ENCODE results near the gene CEP41.

Gene CEP41

DNA sequence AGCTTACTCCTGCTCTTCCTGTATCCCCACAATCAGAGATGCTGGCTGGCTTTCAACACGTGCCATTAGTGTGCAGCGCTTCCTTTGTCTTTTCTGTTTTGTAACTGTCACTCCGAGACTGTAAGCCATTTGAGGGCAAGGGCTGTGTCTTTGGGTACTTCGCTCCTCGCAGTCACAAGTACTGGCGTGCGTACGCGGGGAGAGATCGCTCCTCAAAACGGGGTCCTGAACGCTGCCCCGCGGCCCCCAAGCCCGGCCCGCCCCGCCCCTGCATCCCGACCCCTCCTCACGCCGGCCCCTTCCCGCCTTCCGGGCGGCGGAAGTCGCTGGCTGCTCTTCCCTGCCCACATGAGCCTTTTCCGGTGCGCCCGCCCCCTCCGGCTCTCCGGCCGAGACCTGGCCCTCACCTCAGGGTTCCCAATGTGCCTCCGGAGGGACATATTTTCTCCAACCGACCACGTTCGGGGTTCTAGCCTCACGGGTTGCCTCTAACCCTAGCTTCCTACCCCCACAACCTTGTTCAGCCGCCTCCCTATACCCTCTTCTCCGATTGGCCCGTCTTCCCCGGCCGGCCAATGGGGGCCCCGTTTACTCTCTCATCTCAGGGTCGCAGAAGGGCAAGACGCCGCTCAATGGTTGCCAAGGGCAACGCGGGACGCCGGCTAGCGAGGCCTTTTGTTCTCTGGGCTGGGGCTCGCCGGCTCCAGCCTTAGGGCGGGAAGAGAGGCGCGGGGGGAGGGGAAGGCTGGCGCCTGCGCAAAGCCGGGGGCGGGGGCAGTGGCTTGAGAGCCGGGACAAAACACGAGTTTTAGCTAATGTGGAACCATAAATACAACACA, at the start of gene CEP41:
CEP41 (minus strand) TSS at position 490 of the 839 bp plus-strand sequence; CDS start at position 440, 50 bp downstream.
- DNase-seq (ENCODE audit: low read depth in 3 of 3, low spot score in 1 of 3) = peak; percentile 71 to 88 (median 78)

DNA sequence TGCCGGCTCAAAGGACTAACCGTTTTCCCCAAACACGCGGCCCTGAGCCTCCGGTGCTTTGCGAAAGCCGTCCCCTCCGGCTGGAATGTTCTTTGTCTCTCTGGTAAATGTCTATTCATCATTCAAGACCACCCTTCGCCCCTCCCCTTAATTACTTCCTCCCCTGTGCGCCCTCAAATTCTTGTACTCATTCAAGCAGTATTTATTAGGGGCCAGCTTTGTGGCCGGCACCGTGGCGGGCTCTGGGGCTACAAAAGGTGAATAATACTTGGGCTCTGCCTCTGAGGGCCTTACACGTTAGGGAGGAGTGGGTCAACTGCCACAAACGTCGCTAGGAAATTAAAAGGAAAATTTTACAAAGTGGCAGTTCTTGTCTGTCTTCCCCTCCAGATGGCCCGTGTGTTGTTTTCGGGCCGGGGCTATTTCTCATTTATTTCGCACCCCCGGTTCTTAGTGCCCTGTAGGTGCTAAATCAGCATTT, 49.5 kb upstream of the CEP41 start:
- no peak for DNase-seq (ENCODE audit: low read depth in 3 of 3, low spot score in 1 of 3)

DNA sequence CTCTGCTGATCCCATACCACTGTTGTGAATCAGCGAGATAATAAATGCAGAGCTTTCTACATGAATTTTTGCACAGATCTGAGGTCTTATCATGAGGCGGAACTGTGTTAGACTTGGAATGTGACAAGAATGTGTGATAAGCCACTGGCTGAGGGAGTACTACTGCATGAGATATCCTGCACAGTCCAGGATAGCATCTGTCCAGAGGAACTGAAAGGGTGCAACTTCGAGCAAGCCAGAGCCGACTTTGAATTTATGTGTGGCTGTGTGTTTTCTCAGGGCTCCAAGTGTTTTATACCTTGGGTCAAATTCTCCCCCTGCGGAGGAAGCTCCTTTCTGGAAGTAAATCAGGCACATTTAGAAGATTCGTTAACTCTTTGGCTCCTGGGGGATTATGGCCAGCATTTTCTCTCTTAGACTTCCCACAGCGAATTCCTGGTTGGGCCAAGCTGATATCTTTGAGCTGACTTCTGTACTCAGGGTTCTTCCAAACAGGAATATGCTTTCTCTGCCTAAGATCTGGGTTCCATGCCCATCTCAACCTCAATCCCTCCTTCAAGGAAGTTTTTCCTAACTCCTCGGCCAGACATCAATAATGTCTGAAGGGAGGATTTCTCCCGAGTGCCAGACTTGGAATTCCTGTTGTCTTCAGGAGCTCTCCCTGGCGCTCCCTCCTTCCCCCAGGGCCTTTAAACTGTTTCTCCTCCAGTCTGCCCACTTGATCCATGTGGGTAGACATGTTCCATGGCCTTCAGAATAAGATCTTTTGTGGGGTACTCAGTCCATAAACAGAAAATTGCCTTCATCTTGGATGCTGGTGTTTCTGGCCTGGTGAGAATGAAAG, 48.5 kb upstream of the CEP41 start:
- no peak for DNase-seq (ENCODE audit: low read depth in 3 of 3, low spot score in 1 of 3)

DNA sequence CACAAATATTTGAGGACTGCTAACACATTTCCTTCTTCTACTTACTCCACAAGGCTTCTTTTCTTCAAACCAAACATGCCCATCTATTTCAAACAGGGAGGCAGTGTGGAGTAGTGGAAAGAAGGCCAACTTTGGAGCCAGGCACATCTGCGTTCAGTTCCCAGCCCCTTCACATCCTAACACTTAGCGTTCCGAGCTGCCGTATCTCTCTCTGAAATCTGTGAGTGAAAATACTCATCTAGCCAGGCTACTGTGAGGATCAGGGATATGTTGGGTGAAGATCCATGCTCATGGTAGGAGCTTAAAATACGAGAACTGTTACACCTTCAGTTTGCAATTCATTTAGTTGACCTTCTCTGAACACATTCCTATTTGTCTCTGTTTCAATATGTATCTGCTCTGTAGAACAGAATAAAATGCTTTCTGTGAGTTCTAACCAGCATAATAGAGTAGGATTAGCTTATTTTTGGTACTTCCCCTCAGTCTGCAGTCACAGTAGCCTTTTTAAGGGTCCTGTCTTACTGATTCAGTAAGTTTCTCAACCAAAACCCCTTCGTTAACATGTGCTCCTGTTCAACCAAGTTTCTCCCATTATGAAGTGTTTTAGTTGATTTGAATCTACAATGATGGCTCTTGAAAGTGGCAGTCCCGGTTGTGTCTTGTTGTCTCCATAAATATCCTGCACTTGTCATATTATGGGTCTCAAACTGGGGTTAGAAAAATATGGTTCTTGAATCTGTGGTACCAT, 47.8 kb upstream of the CEP41 start:
- DNase-seq (ENCODE audit: low read depth in 3 of 3, low spot score in 1 of 3) = no peak

DNA sequence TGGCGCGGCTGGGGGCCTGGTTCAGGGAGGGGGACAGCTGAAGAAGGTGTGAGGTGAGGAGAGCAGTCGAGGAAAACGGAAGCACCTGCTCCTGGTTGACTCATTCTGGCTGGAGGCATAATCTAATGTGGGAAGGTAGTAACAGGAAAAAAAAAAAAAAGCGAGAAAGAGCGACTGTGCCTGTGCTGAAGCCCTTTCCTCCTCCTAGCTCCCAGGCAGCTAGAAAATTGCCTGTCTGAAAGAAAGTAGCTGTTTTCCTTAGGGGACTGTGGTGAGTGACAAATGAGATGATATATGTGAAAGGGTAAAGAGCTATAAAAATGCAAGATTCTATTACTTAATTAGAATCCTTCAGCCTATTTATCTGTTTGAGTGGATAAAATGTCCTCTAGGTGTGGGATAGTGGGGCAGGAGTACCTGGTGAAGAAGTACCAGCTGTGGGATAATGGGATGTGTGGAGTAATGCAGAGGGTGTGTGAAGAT, 46.2 kb upstream of the CEP41 start:
- no peak for DNase-seq (ENCODE audit: low read depth in 3 of 3, low spot score in 1 of 3)

GRCh38 chr7:130486114-130486953, 45.5 kb upstream of the CEP41 start:
- DNase-seq (ENCODE audit: low read depth in 3 of 3, low spot score in 1 of 3) = peak in 2 of 3 donors; percentile 14 to 35

DNA sequence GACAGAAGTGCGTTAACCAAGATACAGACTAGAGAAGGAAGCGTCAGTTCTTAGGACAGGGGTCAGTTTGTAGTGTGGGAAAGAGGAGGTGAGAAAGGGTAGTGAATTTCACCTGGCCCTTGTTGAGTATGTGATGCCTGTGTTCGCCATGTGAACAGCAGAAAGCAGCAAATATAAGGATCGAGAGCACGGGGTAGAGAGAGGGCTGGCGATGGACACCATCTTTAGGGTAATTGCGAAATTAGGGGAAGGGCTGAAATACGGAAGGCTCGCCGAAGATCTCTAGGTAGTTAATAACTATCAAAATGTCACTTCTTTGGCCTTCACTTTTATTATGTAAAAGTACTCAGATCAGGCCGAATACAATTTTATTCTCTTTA, 44.9 kb upstream of the CEP41 start:
- no peak for DNase-seq (ENCODE audit: low read depth in 3 of 3, low spot score in 1 of 3)

DNA sequence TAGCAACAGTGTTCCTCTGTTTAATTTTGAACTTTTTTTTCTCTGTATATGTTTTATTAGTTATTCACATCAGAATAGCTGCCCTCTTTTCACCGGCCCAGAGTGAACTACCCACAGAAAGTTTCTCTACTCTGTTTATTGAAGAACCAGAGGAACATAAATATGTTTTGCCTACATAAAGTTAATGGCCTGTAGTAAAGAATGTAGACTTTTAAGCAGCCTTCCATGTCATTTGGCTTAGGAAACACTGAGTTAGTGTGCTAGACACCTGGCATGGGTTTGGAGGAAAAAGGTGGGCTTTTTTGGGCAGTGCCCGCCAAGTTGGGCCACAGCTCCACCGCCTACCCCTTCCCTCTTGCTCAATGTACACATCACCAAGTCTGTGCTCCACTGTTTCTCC, 42.2 kb upstream of the CEP41 start:
- DNase-seq (ENCODE audit: low read depth in 3 of 3, low spot score in 1 of 3) = no peak

GRCh38 chr7:130481898-130482297, 41.1 kb upstream of the CEP41 start:
- DNase-seq (ENCODE audit: low read depth in 3 of 3, low spot score in 1 of 3) = no peak

DNA sequence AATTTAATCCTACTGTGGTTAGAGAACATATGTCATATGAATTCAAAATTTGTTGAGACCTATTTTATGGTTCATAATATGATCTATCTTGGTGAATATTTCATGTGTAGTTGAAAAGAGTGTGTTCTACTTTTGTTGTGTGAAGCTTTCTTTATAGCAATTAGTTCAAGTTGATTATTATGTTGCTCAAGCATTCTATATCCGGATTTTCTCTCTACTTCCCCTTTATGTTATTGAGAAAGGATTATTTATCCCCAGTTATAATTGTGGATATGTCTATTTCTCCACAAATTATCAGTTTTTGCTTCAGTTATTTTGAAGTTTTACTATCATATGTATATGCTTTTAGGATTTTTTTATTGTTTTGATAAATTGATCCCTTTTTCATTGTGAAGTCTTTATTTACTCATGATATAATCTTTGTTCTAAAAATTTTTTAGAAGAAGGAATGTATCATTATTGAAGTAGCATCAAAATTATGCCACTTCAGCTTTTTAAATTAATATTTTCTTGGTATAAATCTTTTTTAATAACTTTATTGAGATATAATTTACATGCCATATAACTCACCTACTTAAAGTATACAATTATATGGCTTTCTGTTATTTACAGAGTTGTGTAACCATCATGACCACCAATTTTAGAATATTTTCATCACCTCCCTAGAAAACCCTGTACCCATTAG, 39.0 kb upstream of the CEP41 start:
- no peak for DNase-seq (ENCODE audit: low read depth in 3 of 3, low spot score in 1 of 3)

GRCh38 chr7:130478991-130479390, 38.2 kb upstream of the CEP41 start:
- no peak for DNase-seq (ENCODE audit: low read depth in 3 of 3, low spot score in 1 of 3)

DNA sequence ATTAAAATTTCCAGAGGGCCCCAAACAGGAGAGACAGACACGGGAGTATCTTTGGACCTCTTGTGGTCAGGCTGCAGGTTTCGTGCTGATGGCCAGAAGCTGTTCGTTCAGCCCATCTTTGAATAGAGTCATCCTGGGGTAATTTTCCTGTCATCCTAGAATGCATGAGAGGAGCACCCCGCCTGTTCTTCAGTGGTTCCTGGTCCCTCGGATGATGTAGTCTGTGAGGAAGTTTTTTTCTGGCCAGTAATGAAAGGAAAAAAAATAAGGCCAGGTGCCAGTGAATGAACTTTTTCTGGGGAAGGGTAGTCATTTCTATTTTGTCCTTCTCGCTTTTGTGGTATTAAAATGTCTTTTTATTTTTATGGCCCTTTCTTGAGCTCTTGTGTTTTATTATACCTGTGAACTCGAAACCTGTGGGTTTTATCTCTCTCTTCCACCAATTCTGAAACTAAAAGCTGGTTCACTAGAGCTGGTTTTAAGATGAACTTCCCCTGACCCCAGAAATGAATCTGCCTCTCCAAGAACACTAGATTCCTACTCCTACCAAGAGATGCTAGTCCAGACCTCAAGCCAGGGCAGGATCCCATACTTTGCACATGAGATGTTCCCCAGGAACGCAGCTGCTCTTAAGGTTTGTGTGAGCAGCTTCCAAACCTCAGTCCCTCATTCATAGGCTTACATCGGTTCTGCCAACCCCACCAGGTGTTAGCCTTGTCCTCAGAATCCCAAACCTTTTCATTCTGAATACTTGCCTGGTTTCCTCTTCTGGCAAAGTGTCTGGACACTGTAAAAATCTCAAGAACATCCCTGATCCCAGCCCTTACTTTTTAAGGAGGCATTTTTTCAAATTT, 35.7 kb upstream of the CEP41 start:
- no peak for DNase-seq (ENCODE audit: low read depth in 3 of 3, low spot score in 1 of 3)

DNA sequence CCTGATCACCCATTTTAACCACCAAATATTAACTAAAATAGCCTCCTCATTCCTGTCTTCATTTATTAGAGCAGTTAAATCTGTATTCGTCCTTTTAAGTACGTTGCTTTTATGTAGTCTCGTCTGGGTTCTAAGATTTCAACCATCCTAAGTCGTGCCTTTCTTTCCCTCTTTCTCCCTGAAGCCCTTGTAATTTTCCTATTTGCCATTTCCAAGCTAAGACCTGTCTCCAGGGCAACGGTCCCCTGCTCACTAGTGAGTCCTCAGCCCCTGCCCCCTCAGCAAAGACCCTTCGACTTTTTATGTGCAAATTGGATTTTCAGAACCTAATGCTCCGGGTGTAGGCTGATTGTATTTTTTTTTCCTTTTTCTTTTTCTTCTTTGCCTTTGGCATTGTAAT, 35.0 kb upstream of the CEP41 start:
- no peak for DNase-seq (ENCODE audit: low read depth in 3 of 3, low spot score in 1 of 3)

- no peak for DNase-seq (ENCODE audit: low read depth in 3 of 3, low spot score in 1 of 3)
Observed at GRCh38 chr7:130473876-130474275, 33.1 kb upstream of the CEP41 start.

- no peak for DNase-seq (ENCODE audit: low read depth in 3 of 3, low spot score in 1 of 3)
Observed at GRCh38 chr7:130473289-130473688, 32.5 kb upstream of the CEP41 start.

DNA sequence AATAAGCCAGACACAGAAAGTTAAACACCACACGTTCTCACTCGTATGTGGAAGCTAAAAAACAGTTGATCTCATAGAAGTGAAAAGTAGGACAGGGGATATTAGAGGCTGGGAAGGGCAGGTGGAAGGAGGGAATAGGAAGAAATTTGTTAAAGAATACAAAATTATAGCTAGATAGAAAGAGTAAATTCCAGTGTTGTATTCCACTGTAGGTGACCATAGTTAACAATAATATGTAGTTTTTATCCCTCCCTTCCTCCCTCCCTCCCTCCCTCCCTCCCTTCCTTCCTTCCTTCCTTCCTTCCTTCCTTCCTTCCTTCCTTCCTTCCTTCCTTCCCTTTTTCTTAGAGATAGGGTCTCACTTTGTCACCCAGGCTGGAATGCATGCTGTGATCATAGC, 31.2 kb upstream of the CEP41 start:
- no peak for DNase-seq (ENCODE audit: low read depth in 3 of 3, low spot score in 1 of 3)

DNA sequence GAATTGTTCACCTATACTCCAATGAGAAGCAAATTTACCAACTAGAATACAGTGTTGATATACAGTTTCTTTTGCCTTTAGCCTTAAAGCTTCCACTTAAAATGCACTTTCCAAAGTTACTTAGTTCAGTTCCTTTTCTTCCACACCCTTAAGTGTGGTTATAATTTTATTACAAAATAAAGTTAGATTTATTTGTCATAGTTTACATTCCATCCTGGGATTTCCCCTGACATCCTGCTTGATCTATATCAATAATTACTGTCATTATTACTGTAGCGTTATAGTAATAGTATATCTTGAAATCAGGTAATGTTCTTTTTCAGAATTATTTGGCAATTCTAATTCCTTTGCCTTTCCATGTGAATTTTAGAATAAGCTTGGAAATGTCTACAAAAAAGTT, 27.8 kb upstream of the CEP41 start:
- no peak for DNase-seq (ENCODE audit: low read depth in 3 of 3, low spot score in 1 of 3)

- no peak for DNase-seq (ENCODE audit: low read depth in 3 of 3, low spot score in 1 of 3)
Observed at GRCh38 chr7:130463553-130464434, 23.0 kb upstream of the CEP41 start.
